ENCODE results near the gene LMTK2.

LMTK2 gene

GRCh38 chr7:98106647-98107312, at the start of gene LMTK2:
TSS of gene LMTK2 (plus strand) at chr7:98106862. CDS start at chr7:98107178, 316 bp downstream.
- DNase-seq (ENCODE audit: low read depth): peak; percentile 50

- DNase-seq (ENCODE audit: low read depth): no peak
Observed at GRCh38 chr7:98057157-98057556, 49.5 kb upstream of the LMTK2 start.

GRCh38 chr7:98058186-98058585, 48.5 kb upstream of the LMTK2 start:
- DNase-seq (ENCODE audit: low read depth): no peak

- DNase-seq (ENCODE audit: low read depth): no peak
Observed at GRCh38 chr7:98064233-98064632, 42.4 kb upstream of the LMTK2 start.

- no peak for DNase-seq (ENCODE audit: low read depth)
Observed at GRCh38 chr7:98066208-98066607, 40.5 kb upstream of the LMTK2 start.

GRCh38 chr7:98066934-98067507, 39.6 kb upstream of the LMTK2 start:
- DNase-seq (ENCODE audit: low read depth): no peak

- DNase-seq (ENCODE audit: low read depth): no peak
Observed at GRCh38 chr7:98073047-98073446, 33.6 kb upstream of the LMTK2 start.

- DNase-seq (ENCODE audit: low read depth): no peak
Observed at GRCh38 chr7:98075801-98076200, 30.9 kb upstream of the LMTK2 start.

GRCh38 chr7:98077762-98078161, 28.9 kb upstream of the LMTK2 start:
- DNase-seq (ENCODE audit: low read depth): no peak

- no peak for DNase-seq (ENCODE audit: low read depth)
Observed at GRCh38 chr7:98078197-98078870, 28.3 kb upstream of the LMTK2 start.

GRCh38 chr7:98079891-98080648, 26.6 kb upstream of the LMTK2 start:
- DNase-seq (ENCODE audit: low read depth): no peak

- no peak for DNase-seq (ENCODE audit: low read depth)
Observed at GRCh38 chr7:98081319-98081718, 25.3 kb upstream of the LMTK2 start.

GRCh38 chr7:98084631-98085030, 22.0 kb upstream of the LMTK2 start:
- DNase-seq (ENCODE audit: low read depth): no peak

GRCh38 chr7:98085674-98086073, 21.0 kb upstream of the LMTK2 start:
- DNase-seq (ENCODE audit: low read depth): no peak

GRCh38 chr7:98086281-98086718, 20.4 kb upstream of the LMTK2 start:
- DNase-seq (ENCODE audit: low read depth): no peak

- no peak for DNase-seq (ENCODE audit: low read depth)
Observed at GRCh38 chr7:98088109-98088508, 18.6 kb upstream of the LMTK2 start.

- DNase-seq (ENCODE audit: low read depth): no peak
Observed at GRCh38 chr7:98090116-98090515, 16.5 kb upstream of the LMTK2 start.

GRCh38 chr7:98091061-98091460, 15.6 kb upstream of the LMTK2 start:
- DNase-seq (ENCODE audit: low read depth): no peak

GRCh38 chr7:98091523-98091922, 15.1 kb upstream of the LMTK2 start:
- DNase-seq (ENCODE audit: low read depth): no peak

GRCh38 chr7:98097042-98097645, 9.5 kb upstream of the LMTK2 start:
- DNase-seq (ENCODE audit: low read depth): no peak

- no peak for DNase-seq (ENCODE audit: low read depth)
Observed at GRCh38 chr7:98100088-98100487, 6.6 kb upstream of the LMTK2 start.

GRCh38 chr7:98102170-98102569, 4.5 kb upstream of the LMTK2 start:
- no peak for DNase-seq (ENCODE audit: low read depth)
